Measurements from ENCODE around the gene LPIN1.

LPIN1 gene

GRCh38 chr2:11835403-11835802 lies 89.0 kb downstream of the LPIN1 start:
- Histone ChIP-seq H3K9ac (ENCODE audit: low read length) (no peak overlapping the region), H2AFZ (ENCODE audit: low read depth, low read length) (no peak overlapping the region), H4K20me1 (ENCODE audit: insufficient read depth, low read length) (peaks cover 22% of the 10 kb centered on the region), H3K27ac (ENCODE audit: low read length) (no peak overlapping the region), H3K79me2 (ENCODE audit: low read length) (no peaks in the 10 kb centered on the region), H3K9me3 (ENCODE audit: insufficient read depth, low read length) (peaks cover 8% of the 10 kb centered on the region; the same call in 1 of the 2 replicates), H3K4me2 (ENCODE audit: low read length) (no peak overlapping the region), H3K4me3 (ENCODE audit: low read length) (no peak overlapping the region), H3K36me3 (replicated peaks; ENCODE audit: low read depth, low read length) (no peaks in the 10 kb centered on the region), H3K27me3 (ENCODE audit: low read depth, low read length) (peaks cover 88% of the 10 kb centered on the region), H3K4me1 (ENCODE audit: low read length) (peaks cover 21% of the 10 kb centered on the region)
- TF ChIP-seq EZH2phosphoT487 (IDR thresholded peaks at IDR 0.05; ENCODE audit: low read depth) = no peak
- no peak for TF ChIP-seq CTCF (IDR thresholded peaks at IDR 0.05; ENCODE audit: low read depth, low read length)

GRCh38 chr2:11836647-11837219 lies 90.3 kb downstream of the LPIN1 start:
- H4K20me1 ChIP-seq (ENCODE audit: insufficient read depth, low read length) = peaks cover 20% of the 10 kb centered on the region
- peaks cover 10% of the 10 kb centered on the region; the same call in 1 of the 2 replicates for H3K4me1 ChIP-seq (ENCODE audit: low read length)
- no peak overlapping the region for H3K4me3 ChIP-seq (ENCODE audit: low read length)
- H3K36me3 ChIP-seq (replicated peaks; ENCODE audit: low read depth, low read length) = no peaks in the 10 kb centered on the region
- no peak overlapping the region for H3K9ac ChIP-seq (ENCODE audit: low read length)
- no peak overlapping the region for H2AFZ ChIP-seq (ENCODE audit: low read depth, low read length)
- H3K79me2 ChIP-seq (ENCODE audit: low read length) = no peaks in the 10 kb centered on the region
- no peak for TF ChIP-seq CTCF (IDR thresholded peaks at IDR 0.05; ENCODE audit: low read depth, low read length)
- H3K27me3 ChIP-seq (ENCODE audit: low read depth, low read length) = peaks cover 90% of the 10 kb centered on the region
- H3K27ac ChIP-seq (ENCODE audit: low read length) = no peak overlapping the region
- peaks cover 8% of the 10 kb centered on the region; the same call in 1 of the 2 replicates for H3K9me3 ChIP-seq (ENCODE audit: insufficient read depth, low read length)
- H3K4me2 ChIP-seq (ENCODE audit: low read length) = no peak overlapping the region

GRCh38 chr2:11837875-11838734 lies 91.7 kb downstream of the LPIN1 start:
- Histone ChIP-seq H3K79me2 (ENCODE audit: low read length) (no peaks in the 10 kb centered on the region), H3K36me3 (replicated peaks; ENCODE audit: low read depth, low read length) (no peaks in the 10 kb centered on the region), H2AFZ (ENCODE audit: low read depth, low read length) (no peak overlapping the region), H4K20me1 (ENCODE audit: insufficient read depth, low read length) (peaks cover 10% of the 10 kb centered on the region), H3K27me3 (ENCODE audit: low read depth, low read length) (peaks cover 84% of the 10 kb centered on the region), H3K4me3 (ENCODE audit: low read length) (no peak overlapping the region), H3K9me3 (ENCODE audit: insufficient read depth, low read length) (peaks cover 8% of the 10 kb centered on the region; the same call in 1 of the 2 replicates), H3K9ac (ENCODE audit: low read length) (no peak overlapping the region), H3K4me2 (ENCODE audit: low read length) (no peak overlapping the region), H3K4me1 (ENCODE audit: low read length) (peaks cover 6% of the 10 kb centered on the region; the same call in 1 of the 2 replicates), H3K27ac (ENCODE audit: low read length) (no peak overlapping the region)
- TF ChIP-seq EZH2phosphoT487 (IDR thresholded peaks at IDR 0.05; ENCODE audit: low read depth) (no peak), CTCF (IDR thresholded peaks at IDR 0.05; ENCODE audit: low read depth, low read length) (no peak)

- H3K9ac ChIP-seq (ENCODE audit: low read length) = no peak overlapping the region
- no peaks in the 10 kb centered on the region for H3K36me3 ChIP-seq (replicated peaks; ENCODE audit: low read depth, low read length)
- H3K79me2 ChIP-seq (ENCODE audit: low read length) = no peaks in the 10 kb centered on the region
- no peak overlapping the region for H3K4me2 ChIP-seq (ENCODE audit: low read length)
- H3K27ac ChIP-seq (ENCODE audit: low read length) = no peak overlapping the region
- peaks cover 66% of the 10 kb centered on the region for H3K27me3 ChIP-seq (ENCODE audit: low read depth, low read length)
- H4K20me1 ChIP-seq (ENCODE audit: insufficient read depth, low read length) = peaks cover 10% of the 10 kb centered on the region
- TF ChIP-seq CTCF (IDR thresholded peaks at IDR 0.05; ENCODE audit: low read depth, low read length) (no peak), EZH2phosphoT487 (IDR thresholded peaks at IDR 0.05; ENCODE audit: low read depth) (no peak)
- no peak overlapping the region for H3K4me3 ChIP-seq (ENCODE audit: low read length)
- no peaks in the 10 kb centered on the region for H3K9me3 ChIP-seq (ENCODE audit: insufficient read depth, low read length)
- H2AFZ ChIP-seq (ENCODE audit: low read depth, low read length) = no peak overlapping the region
- no peaks in the 10 kb centered on the region for H3K4me1 ChIP-seq (ENCODE audit: low read length)
Measured at GRCh38 chr2:11839916-11840315, 93.5 kb downstream of the LPIN1 start.

Measured in OCI-LY3 (cell line).